Liver (tissue), 9 donors: ENCODE results near the gene AAK1. TPM values are rescaled to one million over a fixed set of nuclear protein-coding genes. Genes with fewer than 3 reads are reported as not detected.

Experiments used
- DNase-seq: peaks from one replicate; pipeline ENCODE4 v3.0.0-alpha.2; 2017; ENCODE audit warnings: low spot score
- H3K27ac ChIP-seq, 2 donors: one replicate each; pipeline ENCODE4 v1.7.0; 2013; ENCODE audit warnings: inconsistent platforms in 2 of 2, low read length in 2 of 2, control low read depth in 1 of 2, low read depth in 1 of 2, mild to moderate bottlenecking in 1 of 2
- H3K27me3 ChIP-seq, 4 donors: one replicate each; pipeline versions ENCODE4 v1.6.1 to v1.7.0; 2013; ENCODE audit warnings: low read length in 3 of 4, inconsistent platforms in 1 of 4, mild to moderate bottlenecking in 1 of 4, moderate library complexity in 1 of 4; ENCODE audit not compliant: control insufficient read depth in 4 of 4, insufficient read depth in 4 of 4
- H3K36me3 ChIP-seq, 4 donors: one replicate each; pipeline versions ENCODE4 v1.6.1 to v1.7.0; 2013; ENCODE audit warnings: low read length in 3 of 4, mild to moderate bottlenecking in 3 of 4, low read depth in 1 of 4, moderate library complexity in 1 of 4; ENCODE audit not compliant: control insufficient read depth in 4 of 4, insufficient read depth in 3 of 4
- H3K4me1 ChIP-seq, 4 donors: one replicate each; pipeline versions ENCODE4 v1.6.1 to v1.7.0; 2013; ENCODE audit warnings: low read length in 3 of 4, mild to moderate bottlenecking in 3 of 4, moderate library complexity in 1 of 4; ENCODE audit not compliant: control insufficient read depth in 4 of 4, insufficient read depth in 4 of 4
- H3K4me3 ChIP-seq, 3 donors: one replicate each; pipeline versions ENCODE4 v1.6.1 to v1.7.0; 2013; ENCODE audit warnings: low read length in 3 of 3, control low read depth in 1 of 3, low read depth in 1 of 3, mild to moderate bottlenecking in 1 of 3
- H3K9ac ChIP-seq, 2 donors: one replicate each; pipeline ENCODE4 v1.7.0; 2013; ENCODE audit warnings: low read length in 2 of 2, mild to moderate bottlenecking in 2 of 2, moderate library complexity in 2 of 2, control low read depth in 1 of 2, low read depth in 1 of 2
- H3K9me3 ChIP-seq, 4 donors: one replicate each; pipeline versions ENCODE4 v1.6.1 to v1.7.0; 2013; ENCODE audit warnings: low read length in 3 of 4; ENCODE audit not compliant: control insufficient read depth in 4 of 4
- EGR1 ChIP-seq, 2 donors: IDR thresholded peaks; 2 replicates each; pipeline ENCODE4 v1.6.1; 2016 to 2018; ENCODE audit warnings: antibody characterized with exemption in 2 of 2, low read depth in 2 of 2
- FOXA1 ChIP-seq: IDR thresholded peaks from 2 replicates; pipeline ENCODE4 v1.6.1; 2016; ENCODE audit warnings: antibody characterized with exemption
- FOXA2 ChIP-seq: IDR thresholded peaks from 2 replicates; pipeline ENCODE4 v1.6.1; 2016; ENCODE audit warnings: antibody characterized with exemption
- GABPA ChIP-seq, 2 donors: IDR thresholded peaks in 1 of 2; conservative IDR thresholded peaks in 1 of 2; 2 replicates each; pipeline ENCODE4 v1.6.1; 2016; ENCODE audit warnings: antibody characterized with exemption in 2 of 2, mild to moderate bottlenecking in 1 of 2, moderate library complexity in 1 of 2
- HNF4G ChIP-seq: IDR thresholded peaks from 2 replicates; pipeline ENCODE4 v1.6.1; 2016; ENCODE audit warnings: antibody characterized with exemption
- JUND ChIP-seq, 2 donors: IDR thresholded peaks; 2 replicates each; pipeline ENCODE4 v1.6.1; 2016; ENCODE audit warnings: antibody characterized with exemption in 2 of 2
- NR2F2 ChIP-seq: IDR thresholded peaks from 2 replicates; pipeline ENCODE4 v1.6.1; 2016; ENCODE audit warnings: antibody characterized with exemption
- RAD21 ChIP-seq, 2 donors: IDR thresholded peaks; 2 replicates each; pipeline ENCODE4 v1.6.1; 2016; ENCODE audit warnings: antibody characterized with exemption in 2 of 2, mild to moderate bottlenecking in 2 of 2
- REST ChIP-seq: IDR thresholded peaks from 2 replicates; pipeline ENCODE4 v1.6.1; 2016; ENCODE audit warnings: antibody characterized with exemption, mild to moderate bottlenecking
- RXRA ChIP-seq, 2 donors: IDR thresholded peaks; 2 replicates each; pipeline ENCODE4 v1.6.1; 2017 to 2018; ENCODE audit warnings: antibody characterized with exemption in 2 of 2, mild to moderate bottlenecking in 1 of 2
- SP1 ChIP-seq: IDR thresholded peaks from 2 replicates; pipeline ENCODE4 v1.6.1; 2018; ENCODE audit warnings: antibody characterized with exemption, mild to moderate bottlenecking
- TAF1 ChIP-seq: conservative IDR thresholded peaks from 2 replicates; pipeline ENCODE4 v1.6.1; 2016; ENCODE audit warnings: antibody characterized with exemption, mild to moderate bottlenecking
- ZBTB33 ChIP-seq: IDR thresholded peaks from 2 replicates; pipeline ENCODE4 v1.6.1; 2016; ENCODE audit warnings: antibody characterized with exemption
- WGBS: extraction: QIAGEN DNeasy Blood & Tissue Kit; methylation state at CpG from one replicate; pipeline ENCODE4 v1.1.7; 2013; 5-methylcytosine and 5-hydroxymethylcytosine counted together
- polyA plus RNA-seq, 2 donors: library from polyadenylated mRNA; stranded (reverse) in 1 of 2; unstranded in 1 of 2; fragments of 200-250 nt in 1 of 2; fragments of >200 nt in 1 of 2; fragmentation: Nextera tagmentation in 1 of 2; extraction: Ambion mirVana in 1 of 2; gene quantifications; one replicate each; pipeline versions ENCODE4 v1.2.1 to v1.2.3, GENCODE V29; 2013 to 2015
- total RNA-seq, 2 donors: library from RNA; depleted of rRNA; stranded (reverse); fragments of >200 nt; gene quantifications; one replicate each; pipeline ENCODE4 v1.2.3, GENCODE V29; 2014
- TF ChIP-seq, protein P1 (sequence below): fragments of 150-350 bp; IDR thresholded peaks from 2 replicates; pipeline ENCODE4 v1.5.1; 2017; ENCODE audit warnings: improper control_type of control experiment, low read depth, low read length; ENCODE audit not compliant: missing input control
- TF ChIP-seq, protein P2 (sequence below): IDR thresholded peaks from 2 replicates; pipeline ENCODE4 v1.6.1; 2016; ENCODE audit warnings: antibody characterized with exemption
- donor health status: healthy.
- donor health status: healthy.
- donor health status: healthy.
- donor health status: healthy.
- donor health status: healthy.

The AAK1 gene
- total and polyA plus RNA-seq, 4 donors, result 3.9 to 14.3 (median 11.3) TPM

DNA sequence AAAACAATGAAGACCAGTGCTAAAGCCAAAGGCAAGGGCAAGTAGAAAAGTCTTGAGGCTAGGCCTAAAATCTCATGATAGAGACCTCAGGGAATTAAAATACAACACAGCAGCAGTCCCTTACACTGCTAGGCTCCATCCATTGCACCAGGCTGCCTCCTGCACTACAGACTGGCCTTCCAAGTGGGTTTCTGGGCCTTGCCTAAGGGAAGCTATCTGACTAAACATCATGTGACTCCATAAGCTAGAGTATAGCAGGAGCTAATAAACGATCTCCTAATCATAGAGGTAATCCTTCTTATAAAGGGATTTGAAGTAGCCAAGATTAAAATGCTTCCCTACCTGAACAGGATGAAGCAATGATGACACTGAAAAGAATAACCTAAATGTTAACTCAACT is 128.7 kb downstream of the AAK1 start (continued):
- TF ChIP-seq REST (no peak), SP1 (no peak)

- no peak for DNase-seq
- no peak overlapping the region for H3K4me3 ChIP-seq
- no peaks in the 10 kb centered on the region for H3K9me3 ChIP-seq
- H3K27me3 ChIP-seq, result no peaks in the 10 kb centered on the region
- peaks cover 2 to 51% (median 39%) of the 10 kb centered on the region in 4 donors for H3K36me3 ChIP-seq
- no peak overlapping the region for H3K9ac ChIP-seq
- TF ChIP-seq, protein P1, sequence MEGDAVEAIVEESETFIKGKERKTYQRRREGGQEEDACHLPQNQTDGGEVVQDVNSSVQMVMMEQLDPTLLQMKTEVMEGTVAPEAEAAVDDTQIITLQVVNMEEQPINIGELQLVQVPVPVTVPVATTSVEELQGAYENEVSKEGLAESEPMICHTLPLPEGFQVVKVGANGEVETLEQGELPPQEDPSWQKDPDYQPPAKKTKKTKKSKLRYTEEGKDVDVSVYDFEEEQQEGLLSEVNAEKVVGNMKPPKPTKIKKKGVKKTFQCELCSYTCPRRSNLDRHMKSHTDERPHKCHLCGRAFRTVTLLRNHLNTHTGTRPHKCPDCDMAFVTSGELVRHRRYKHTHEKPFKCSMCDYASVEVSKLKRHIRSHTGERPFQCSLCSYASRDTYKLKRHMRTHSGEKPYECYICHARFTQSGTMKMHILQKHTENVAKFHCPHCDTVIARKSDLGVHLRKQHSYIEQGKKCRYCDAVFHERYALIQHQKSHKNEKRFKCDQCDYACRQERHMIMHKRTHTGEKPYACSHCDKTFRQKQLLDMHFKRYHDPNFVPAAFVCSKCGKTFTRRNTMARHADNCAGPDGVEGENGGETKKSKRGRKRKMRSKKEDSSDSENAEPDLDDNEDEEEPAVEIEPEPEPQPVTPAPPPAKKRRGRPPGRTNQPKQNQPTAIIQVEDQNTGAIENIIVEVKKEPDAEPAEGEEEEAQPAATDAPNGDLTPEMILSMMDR, result no peak
- TF ChIP-seq SP1 (no peak), FOXA1 (no peak), GABPA (IDR thresholded peaks at IDR 0.05 in 1 of 2, conservative IDR thresholded peaks at IDR 0.05 in 1 of 2) (no peak), EGR1 (IDR thresholded peaks at IDR 0.05; ENCODE audit: low read depth in 2 of 2) (no peak), REST (no peak), HNF4G (no peak), TAF1 (no peak)
- TF ChIP-seq, protein P2, sequence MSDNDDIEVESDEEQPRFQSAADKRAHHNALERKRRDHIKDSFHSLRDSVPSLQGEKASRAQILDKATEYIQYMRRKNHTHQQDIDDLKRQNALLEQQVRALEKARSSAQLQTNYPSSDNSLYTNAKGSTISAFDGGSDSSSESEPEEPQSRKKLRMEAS, result no peak
- H3K27ac ChIP-seq, result no peak overlapping the region
- WGBS, result 92% methylated on average over 2 of the region's 2 CpGs
- H3K4me1 ChIP-seq, result no peaks in the 10 kb centered on the region
These were observed 129.1 kb downstream of the AAK1 start for GRCh38 chr2:69514406-69514805.

- Histone ChIP-seq H3K27ac (no peak overlapping the region), H3K9me3 (no peaks in the 10 kb centered on the region), H3K9ac (no peak overlapping the region), H3K36me3 (peaks cover 4 to 49% (median 41%) of the 10 kb centered on the region in 4 donors), H3K4me1 (no peaks in the 10 kb centered on the region), H3K4me3 (no peak overlapping the region), H3K27me3 (no peaks in the 10 kb centered on the region)
- WGBS, result 93% methylated on average over 3 of the region's 3 CpGs
- DNase-seq, result no peak
- TF ChIP-seq FOXA2 (no peak), SP1 (no peak), RAD21 (IDR thresholded peaks at IDR 0.05) (no peak), ZBTB33 (no peak), EGR1 (IDR thresholded peaks at IDR 0.05; ENCODE audit: low read depth in 2 of 2) (no peak), RXRA (IDR thresholded peaks at IDR 0.05) (no peak), GABPA (IDR thresholded peaks at IDR 0.05 in 1 of 2, conservative IDR thresholded peaks at IDR 0.05 in 1 of 2) (no peak), HNF4G (no peak), FOXA1 (no peak), NR2F2 (no peak), JUND (IDR thresholded peaks at IDR 0.05) (no peak)
- TF ChIP-seq, protein P1, result no peak
- TF ChIP-seq, protein P2, result no peak
These were observed 131.1 kb downstream of the AAK1 start for GRCh38 chr2:69512446-69512845.
